Measurements from ENCODE around the gene DNAH10. TPM values are rescaled to one million over a fixed set of nuclear protein-coding genes. Genes with fewer than 3 reads are reported as not detected.

DNAH10 gene
- total RNA-seq, 1 donor = 0.43 TPM

DNA sequence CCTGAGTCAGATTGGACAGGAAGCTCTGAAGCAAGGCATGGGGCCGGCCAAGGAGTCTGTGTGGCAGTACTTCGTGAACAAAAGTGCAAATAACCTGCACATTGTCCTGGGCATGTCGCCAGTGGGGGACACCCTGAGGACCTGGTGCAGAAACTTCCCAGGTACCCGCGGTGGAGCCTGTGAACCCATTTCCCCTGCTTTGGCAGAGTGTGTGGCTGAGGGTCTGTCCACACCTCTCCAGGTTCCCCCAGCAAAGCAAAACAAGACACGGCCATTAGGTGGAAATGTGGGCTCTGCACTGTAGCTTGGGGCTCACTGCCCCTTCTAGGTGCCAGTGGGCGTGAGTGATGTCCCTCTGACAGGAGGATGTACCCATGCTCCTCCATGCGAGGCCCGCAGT, 131.2 kb downstream of the DNAH10 start:
- no peak for DNase-seq (ENCODE audit: low read depth)
- TF ChIP-seq CTCF (IDR thresholded peaks at IDR 0.05; ENCODE audit: insufficient read depth, low read depth, low read length) = no peak

DNA sequence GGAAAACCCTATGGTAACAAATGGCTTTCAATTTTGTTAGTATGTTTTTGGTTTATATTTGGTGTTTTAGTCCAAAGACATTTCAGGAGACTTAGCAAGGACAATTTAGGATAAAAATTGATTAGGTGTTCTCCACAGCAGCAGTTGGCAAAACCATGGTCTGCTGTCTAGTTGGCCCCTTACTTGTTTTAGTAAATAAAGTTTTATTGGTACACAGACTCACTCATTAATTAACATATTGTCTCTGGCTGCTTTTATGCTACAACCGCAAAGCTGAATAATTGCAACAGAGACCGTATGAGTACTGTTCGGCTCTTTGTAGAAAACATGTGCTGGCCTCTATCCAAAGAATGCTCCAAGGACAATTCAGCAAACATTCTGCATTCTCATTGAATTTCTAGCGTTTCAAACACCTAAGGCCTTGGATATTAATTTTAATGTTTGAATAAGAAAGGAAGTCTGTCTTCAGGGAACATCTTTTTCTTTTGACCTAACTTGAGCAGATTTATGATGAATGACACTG, 132.8 kb downstream of the DNAH10 start:
- TF ChIP-seq CTCF (IDR thresholded peaks at IDR 0.05; ENCODE audit: insufficient read depth, low read depth, low read length) = no peak
- DNase-seq (ENCODE audit: low read depth) = no peak
- no peak overlapping the region for H3K4me3 ChIP-seq (ENCODE audit: low read depth, low read length)

More for the DNA sequence above, 131.2 kb downstream of the DNAH10 start:
- H3K4me3 ChIP-seq (ENCODE audit: low read depth, low read length) = no peak overlapping the region

- DNase-seq (ENCODE audit: low read depth) = no peak
- TF ChIP-seq CTCF (IDR thresholded peaks at IDR 0.05; ENCODE audit: insufficient read depth, low read depth, low read length) = no peak
- H3K4me3 ChIP-seq (ENCODE audit: low read depth, low read length) = no peak overlapping the region
Observed at GRCh38 chr12:123895451-123895850, 133.3 kb downstream of the DNAH10 start.

DNA sequence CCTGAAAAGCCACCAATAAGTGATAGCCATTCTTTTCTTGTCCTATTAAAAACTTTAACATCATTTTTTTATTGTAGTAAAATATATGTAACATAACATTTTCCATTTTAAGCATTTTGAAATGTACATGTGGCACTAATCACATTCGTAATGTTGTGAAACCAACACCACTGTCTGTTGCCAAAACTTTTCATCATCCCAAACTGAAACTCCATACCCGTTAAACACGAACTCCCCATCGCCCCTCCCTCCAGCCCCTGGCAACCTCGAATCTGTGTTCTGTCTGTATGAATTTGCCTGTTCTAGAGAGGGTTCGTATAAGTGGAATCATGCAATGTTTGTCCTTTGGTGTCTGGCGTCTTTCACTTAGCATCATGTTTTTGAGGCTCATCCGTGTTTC, 134.7 kb downstream of the DNAH10 start:
- peak; percentile 73 for DNase-seq (ENCODE audit: low read depth)
- H3K4me3 ChIP-seq (ENCODE audit: low read depth, low read length) = peak overlapping the region; percentile 47
- TF ChIP-seq CTCF (IDR thresholded peaks at IDR 0.05; ENCODE audit: insufficient read depth, low read depth, low read length) = no peak

GRCh38 chr12:123897221-123897620, 135.1 kb downstream of the DNAH10 start:
- DNase-seq (ENCODE audit: low read depth) = peak; percentile 68
- peak overlapping the region; percentile 47 for H3K4me3 ChIP-seq (ENCODE audit: low read depth, low read length)
- TF ChIP-seq CTCF (IDR thresholded peaks at IDR 0.05; ENCODE audit: insufficient read depth, low read depth, low read length) = no peak

DNA sequence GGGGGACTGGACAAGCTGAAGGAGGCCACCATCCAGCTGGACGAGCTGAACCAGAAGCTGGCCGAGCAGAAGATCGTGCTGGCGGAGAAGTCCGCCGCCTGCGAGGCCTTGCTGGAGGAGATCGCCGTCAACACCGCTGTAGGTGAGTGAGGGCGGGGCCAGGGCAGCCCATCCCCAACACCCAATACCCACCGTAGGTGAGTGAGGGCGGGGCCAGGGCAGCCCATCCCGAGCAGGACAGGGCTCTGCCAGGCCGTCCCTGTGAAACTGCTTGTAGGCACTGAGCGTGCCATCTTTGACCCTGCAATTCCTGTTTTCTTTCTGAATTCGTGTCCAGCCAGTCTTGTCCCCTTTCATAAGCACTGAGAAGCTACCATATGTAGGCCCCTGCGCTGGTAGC, 136.6 kb downstream of the DNAH10 start:
- TF ChIP-seq CTCF (IDR thresholded peaks at IDR 0.05; ENCODE audit: insufficient read depth, low read depth, low read length) = no peak

DNA sequence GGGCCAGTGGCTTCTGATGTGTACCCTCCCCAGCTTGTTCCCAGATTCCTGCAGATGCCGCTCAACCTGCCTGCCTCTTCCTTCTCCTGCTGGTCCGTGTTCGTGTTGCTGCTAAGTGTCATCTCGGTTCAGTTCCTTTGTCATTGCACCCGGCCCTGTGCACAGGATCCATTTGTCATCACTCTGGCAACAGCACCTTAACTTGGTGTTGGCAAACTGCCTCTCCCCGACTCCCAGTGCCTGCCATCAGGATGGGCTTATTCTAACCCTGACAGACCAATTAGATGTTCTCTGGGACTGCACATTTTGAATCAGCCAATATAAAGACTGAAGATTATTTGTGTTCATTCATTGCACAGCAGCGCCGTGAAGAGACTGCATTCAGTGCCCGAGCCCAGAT, 137.3 kb downstream of the DNAH10 start:
- no peak overlapping the region for H3K4me3 ChIP-seq (ENCODE audit: low read depth, low read length)
- TF ChIP-seq CTCF (IDR thresholded peaks at IDR 0.05; ENCODE audit: insufficient read depth, low read depth, low read length) = no peak
- no peak for DNase-seq (ENCODE audit: low read depth)

More for the DNA sequence above, 136.6 kb downstream of the DNAH10 start:
- no peak for DNase-seq (ENCODE audit: low read depth)
- no peak overlapping the region for H3K4me3 ChIP-seq (ENCODE audit: low read depth, low read length)
